ENCODE results near the gene CYLD.

- TF ChIP-seq CTCF (optimal IDR thresholded peaks at IDR 0.05 in 1 of 3, IDR thresholded peaks at IDR 0.05 in 1 of 3, conservative IDR thresholded peaks at IDR 0.05 in 1 of 3; ENCODE audit: extremely low read depth in 1 of 3, insufficient read depth in 2 of 3, low read length in 3 of 3) (no peak), EZH2 (IDR thresholded peaks at IDR 0.05; ENCODE audit: low read length) (no peak)
Measured at GRCh38 chr16:50820225-50820624, 78.3 kb downstream of the CYLD start.
